ENCODE data around the gene PDLIM5. TPM values are rescaled to one million over a fixed set of nuclear protein-coding genes. Genes with fewer than 3 reads are reported as not detected.
"Not testable (repeated sequence)": the region's sequence is repeated elsewhere in the genome, so short reads cannot be mapped to it uniquely, and the experiment has no call there.

PDLIM5 gene
- total and polyA plus RNA-seq, 5 experiments from 2014 or later, result 29.1 to 46.3 (median 33.6) TPM

DNA sequence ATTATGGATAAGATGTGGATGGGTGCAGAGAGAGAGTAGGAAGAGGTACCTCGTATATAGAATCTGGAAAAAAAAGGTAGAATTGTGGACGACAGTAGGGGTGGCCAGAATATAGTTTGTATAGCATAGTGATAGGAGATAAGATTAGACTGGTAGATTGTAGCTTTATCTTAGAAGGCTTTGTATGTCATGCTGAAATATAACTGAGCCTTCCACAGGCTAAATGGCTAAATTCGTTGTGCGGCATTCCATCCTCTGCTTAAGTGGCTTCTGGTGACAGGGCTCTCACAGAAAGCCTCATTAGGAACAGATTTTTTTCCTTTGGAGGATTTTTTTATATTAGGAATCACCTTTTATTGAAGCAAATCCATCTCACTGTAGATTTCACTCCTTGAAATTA lies 163.7 kb downstream of the PDLIM5 start:
- H3K27me3 Mint-ChIP-seq, result no peaks in the 10 kb centered on the region
- DNase-seq, result no peak
- H3K36me3 Mint-ChIP-seq, result peaks cover 0 to 25% (median 10%) of the 10 kb centered on the region in 3 donors
- H3K27ac Mint-ChIP-seq, result peak overlapping the region in 1 of 10 donors; percentile 22
- H3K9me3 Mint-ChIP-seq, result no peaks in the 10 kb centered on the region
- POLR2A ChIA-PET, result no interaction called here
- peaks cover 3 to 8% (median 7%) of the 10 kb centered on the region in 4 donors for H3K4me1 Mint-ChIP-seq
- no peak overlapping the region for H3K4me3 Mint-ChIP-seq
- no peak for ATAC-seq

DNA sequence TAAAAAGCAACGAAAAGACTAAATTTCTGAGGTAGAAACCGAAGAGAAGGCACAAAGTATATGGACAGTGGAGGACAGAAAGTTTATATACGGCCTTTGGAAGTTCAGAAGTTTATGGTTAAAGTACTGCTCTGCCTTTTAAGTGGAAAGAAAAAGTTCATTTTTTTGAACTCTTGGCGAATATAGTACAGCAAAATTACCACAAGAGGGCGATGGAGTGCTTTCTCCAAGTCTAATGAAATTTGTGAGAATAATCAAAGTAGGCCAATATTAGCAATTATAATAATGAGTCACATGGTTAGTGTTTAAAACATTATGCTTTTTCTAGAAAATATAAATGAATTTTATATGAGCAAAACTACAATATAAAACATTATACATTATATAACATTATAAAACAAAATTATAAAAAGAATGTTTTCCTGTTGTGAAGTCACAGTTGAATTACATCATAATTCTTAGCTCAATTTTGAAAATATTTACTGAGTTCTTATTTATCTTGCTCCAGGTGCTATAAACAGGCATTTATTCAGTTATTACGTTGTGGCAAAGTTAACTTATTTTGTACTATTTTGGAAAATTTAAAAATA lies 169.8 kb downstream of the PDLIM5 start:
- no peak overlapping the region for H3K4me3 Mint-ChIP-seq
- H3K36me3 Mint-ChIP-seq, result peaks cover 0 to 38% (median 14%) of the 10 kb centered on the region in 3 donors
- H3K9me3 Mint-ChIP-seq, result no peaks in the 10 kb centered on the region
- peak overlapping the region in 1 of 10 donors; percentile 71 for H3K27ac Mint-ChIP-seq
- DNase-seq (peak in 5 of 10 donors; percentile 3 to 32 (median 25)), ATAC-seq (no peak)
- no peaks in the 10 kb centered on the region for H3K27me3 Mint-ChIP-seq
- H3K4me1 Mint-ChIP-seq, result no peaks in the 10 kb centered on the region
- POLR2A ChIA-PET, result no interaction called here

DNA sequence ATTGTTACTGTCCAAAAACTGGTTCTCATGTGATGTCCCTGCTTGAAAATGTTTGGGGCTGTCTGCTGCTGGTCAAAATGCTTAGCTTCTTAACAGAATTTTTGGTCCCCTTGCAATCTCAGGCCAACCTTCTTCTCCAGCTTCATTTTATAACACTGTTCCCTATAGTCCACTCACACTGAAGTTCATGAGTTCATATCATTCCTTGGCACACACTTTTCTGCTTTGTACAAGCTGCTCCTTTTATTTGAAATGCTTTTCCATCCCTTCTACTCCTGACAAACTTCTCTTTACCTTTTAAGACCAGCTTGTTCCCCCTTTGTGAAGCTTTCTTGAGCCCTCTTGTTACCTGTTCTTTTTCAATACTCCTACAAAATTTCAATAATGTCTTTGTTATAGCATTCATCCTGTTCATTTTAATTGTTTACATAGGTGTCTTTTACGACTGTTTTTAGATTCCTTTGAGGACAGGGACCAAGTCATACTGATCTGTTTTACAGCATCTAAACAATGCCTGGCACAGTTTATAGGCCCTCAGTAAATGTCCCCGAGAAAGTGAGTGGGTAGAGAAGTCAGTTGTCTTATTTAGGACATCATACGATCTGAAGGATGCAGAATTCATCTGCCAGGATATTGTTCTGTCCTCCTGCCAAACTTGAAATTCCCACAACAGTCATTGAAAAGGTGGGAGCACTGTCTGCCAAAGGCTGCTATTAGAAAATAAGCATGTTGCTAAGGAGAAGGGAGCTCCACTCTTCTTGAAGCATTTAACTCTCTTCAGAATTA lies 171.6 kb downstream of the PDLIM5 start:
- Mint-ChIP-seq H3K27me3 (no peaks in the 10 kb centered on the region), H3K9me3 (no peaks in the 10 kb centered on the region), H3K27ac (no peak overlapping the region), H3K4me3 (no peak overlapping the region), H3K36me3 (peaks cover 0 to 30% (median 12%) of the 10 kb centered on the region in 3 donors), H3K4me1 (no peaks in the 10 kb centered on the region)
- POLR2A ChIA-PET, result no interaction called here
- DNase-seq (no peak), ATAC-seq (no peak)

DNA sequence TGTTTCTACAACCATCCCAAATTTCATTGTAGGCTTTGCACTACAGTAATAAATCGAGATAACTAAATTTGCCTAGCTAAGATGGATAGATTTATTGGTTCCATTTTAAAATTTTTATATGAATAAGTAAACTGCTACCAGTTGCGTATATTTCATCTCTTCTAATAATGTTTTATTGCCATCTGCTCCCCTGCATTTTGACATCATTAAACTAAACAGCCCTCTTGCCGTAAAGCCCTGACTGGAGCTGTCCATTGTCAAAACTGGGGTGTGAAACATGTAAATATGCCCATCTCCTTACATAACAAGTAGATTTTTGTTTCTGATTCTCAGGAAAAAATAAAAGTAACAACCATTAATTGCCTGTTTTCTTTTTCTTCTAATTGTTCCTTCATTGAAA lies 175.2 kb downstream of the PDLIM5 start:
- no peaks in the 10 kb centered on the region for H3K27me3 Mint-ChIP-seq
- ATAC-seq (no peak), DNase-seq (no peak)
- no peak overlapping the region for H3K4me3 Mint-ChIP-seq
- H3K9me3 Mint-ChIP-seq, result no peaks in the 10 kb centered on the region
- peaks cover 0 to 17% (median 14%) of the 10 kb centered on the region in 3 donors for H3K36me3 Mint-ChIP-seq
- POLR2A ChIA-PET, result no interaction called here
- no peaks in the 10 kb centered on the region for H3K4me1 Mint-ChIP-seq
- H3K27ac Mint-ChIP-seq, result no peak overlapping the region

DNA sequence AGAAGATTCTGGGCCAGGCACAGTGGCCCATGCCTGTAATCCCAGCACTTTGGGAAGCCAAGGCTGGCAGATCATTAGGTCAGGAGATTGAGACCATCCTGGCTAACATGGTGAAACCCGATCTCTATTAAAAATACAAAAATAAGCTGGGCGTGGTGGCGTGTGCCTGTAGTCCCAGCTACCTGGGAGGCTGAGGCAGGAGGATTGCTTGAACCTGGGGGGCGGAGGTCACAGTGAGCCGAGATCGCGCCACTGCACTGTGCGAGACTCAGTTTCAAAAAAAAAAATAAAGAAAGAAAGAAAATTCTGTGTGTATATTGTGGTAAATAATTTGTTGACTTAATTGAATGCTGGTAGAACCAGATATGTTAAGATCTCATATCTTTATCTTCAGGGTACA lies 177.3 kb downstream of the PDLIM5 start:
- H3K4me3 Mint-ChIP-seq, DNase-seq, ATAC-seq, H3K9me3 Mint-ChIP-seq, H3K27ac Mint-ChIP-seq, H3K27me3 Mint-ChIP-seq, POLR2A ChIA-PET, H3K4me1 Mint-ChIP-seq: not testable (repeated sequence)
- peaks cover 0 to 18% (median 12%) of the 10 kb centered on the region in 3 donors for H3K36me3 Mint-ChIP-seq

DNA sequence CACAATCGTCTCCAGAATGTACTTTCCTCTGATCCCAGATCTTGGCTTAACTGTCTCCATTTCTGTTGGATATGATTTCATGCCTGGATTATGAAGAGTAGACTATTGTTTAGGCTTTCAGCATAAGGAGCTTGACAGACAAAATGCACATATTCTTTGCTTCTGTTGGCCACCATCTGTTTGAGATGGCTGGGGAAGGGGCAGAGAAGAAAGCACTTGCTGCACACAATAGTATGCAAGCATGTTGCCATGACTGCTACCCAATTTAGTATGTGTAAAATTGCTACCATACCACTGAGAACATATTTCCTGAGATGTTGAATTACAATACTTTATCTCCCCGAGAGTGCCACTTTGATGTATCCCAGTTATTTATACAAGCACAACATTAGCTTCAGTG lies 178.1 kb downstream of the PDLIM5 start:
- Mint-ChIP-seq H3K36me3 (peaks cover 0 to 13% (median 8%) of the 10 kb centered on the region in 3 donors), H3K27me3 (no peaks in the 10 kb centered on the region), H3K27ac (no peak overlapping the region), H3K9me3 (no peaks in the 10 kb centered on the region), H3K4me3 (no peak overlapping the region), H3K4me1 (no peaks in the 10 kb centered on the region)
- POLR2A ChIA-PET, result no interaction called here
- DNase-seq, result no peak
- no peak for ATAC-seq

DNA sequence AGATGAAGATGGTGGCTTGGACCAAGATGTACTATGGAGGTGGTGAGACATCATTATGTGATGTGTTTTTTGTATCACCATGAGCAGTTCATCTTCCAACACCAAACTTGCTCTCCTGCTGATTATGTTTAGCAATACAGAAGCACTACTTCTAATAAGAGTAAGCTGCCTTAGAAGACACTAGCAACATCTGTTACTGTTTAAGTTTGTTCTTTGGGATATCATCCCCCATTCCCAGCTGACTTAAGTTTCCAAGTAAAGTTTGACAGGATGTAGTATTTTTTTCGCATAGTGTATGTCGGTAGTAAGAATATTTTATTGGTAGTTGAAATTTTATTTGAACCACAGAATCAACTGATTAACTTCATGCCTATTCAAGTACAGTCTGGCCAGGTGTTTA lies 182.5 kb downstream of the PDLIM5 start:
- ATAC-seq (no peak), DNase-seq (no peak)
- Mint-ChIP-seq H3K9me3 (no peaks in the 10 kb centered on the region), H3K4me3 (no peak overlapping the region), H3K27me3 (no peaks in the 10 kb centered on the region), H3K27ac (no peak overlapping the region), H3K4me1 (no peaks in the 10 kb centered on the region), H3K36me3 (peaks cover 0 to 15% (median 10%) of the 10 kb centered on the region in 3 donors)
- POLR2A ChIA-PET, result no interaction called here

DNA sequence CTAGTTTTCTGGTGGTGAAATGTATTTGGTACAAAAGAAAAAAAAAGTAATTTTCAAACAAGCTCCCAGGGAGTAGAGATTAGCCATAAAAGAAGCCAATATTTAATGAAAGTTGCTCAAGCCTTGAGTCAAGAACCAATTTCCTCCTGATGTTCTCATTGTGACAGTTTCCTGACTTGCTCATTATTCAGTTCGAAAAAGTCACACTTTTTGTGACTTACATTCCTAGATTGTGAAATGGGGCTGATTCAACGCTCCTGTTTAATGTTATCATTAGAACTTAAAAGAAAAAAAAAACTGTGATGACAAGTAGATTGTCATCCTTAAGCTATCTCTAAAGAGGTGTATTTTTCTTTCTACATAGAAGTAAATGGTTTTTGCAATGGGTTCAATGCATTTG lies 183.4 kb downstream of the PDLIM5 start:
- H3K4me3 Mint-ChIP-seq, result no peak overlapping the region
- DNase-seq (no peak), ATAC-seq (no peak)
- POLR2A ChIA-PET, result no interaction called here
- peaks cover 0 to 11% (median 10%) of the 10 kb centered on the region in 3 donors for H3K36me3 Mint-ChIP-seq
- H3K4me1 Mint-ChIP-seq, result no peaks in the 10 kb centered on the region
- H3K27ac Mint-ChIP-seq, result no peak overlapping the region
- H3K27me3 Mint-ChIP-seq, result no peaks in the 10 kb centered on the region
- H3K9me3 Mint-ChIP-seq, result no peaks in the 10 kb centered on the region

DNA sequence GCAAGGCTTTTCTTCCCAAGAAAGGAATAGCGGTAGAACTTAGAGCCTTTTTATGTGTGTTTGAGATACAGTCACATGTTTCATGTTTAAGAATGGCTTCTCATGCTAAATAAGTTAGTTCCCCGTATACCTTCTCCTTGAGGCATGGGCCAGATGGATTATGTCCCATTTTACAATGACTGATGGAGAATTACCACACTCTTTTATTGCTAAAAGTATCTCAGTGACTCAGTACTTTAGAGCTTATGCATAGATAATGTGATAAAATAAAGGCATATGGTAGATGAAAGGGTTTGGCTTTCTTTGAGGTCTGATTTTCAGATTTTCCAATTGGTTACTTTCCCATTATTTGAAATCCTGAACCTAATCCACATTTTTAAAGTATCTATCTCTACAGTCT lies 184.3 kb downstream of the PDLIM5 start:
- no peak overlapping the region for H3K4me3 Mint-ChIP-seq
- no peaks in the 10 kb centered on the region for H3K9me3 Mint-ChIP-seq
- H3K36me3 Mint-ChIP-seq, result peaks cover 0 to 14% (median 14%) of the 10 kb centered on the region in 3 donors
- H3K4me1 Mint-ChIP-seq, result no peaks in the 10 kb centered on the region
- no peaks in the 10 kb centered on the region for H3K27me3 Mint-ChIP-seq
- DNase-seq (no peak), ATAC-seq (no peak)
- H3K27ac Mint-ChIP-seq, result no peak overlapping the region
- POLR2A ChIA-PET, result no interaction called here

DNA sequence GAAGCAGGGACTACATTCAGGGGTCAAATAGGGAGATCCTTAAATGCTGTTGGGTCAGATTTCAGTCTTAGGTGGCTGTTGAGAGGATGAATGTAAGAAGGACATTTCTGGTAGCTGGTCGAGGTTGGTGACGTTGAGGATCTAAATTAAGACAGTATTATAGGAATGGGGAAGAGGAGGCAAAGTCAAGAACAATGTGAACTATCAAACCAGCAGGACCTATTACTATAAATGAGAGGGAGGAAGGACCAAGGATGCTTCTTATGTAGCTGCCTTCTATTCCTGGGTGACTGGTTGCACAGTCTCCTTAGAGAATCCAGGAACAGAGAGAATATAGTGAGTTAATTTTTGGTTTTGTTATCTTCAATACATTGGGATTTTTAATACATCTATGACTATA lies 187.6 kb downstream of the PDLIM5 start:
- DNase-seq (no peak), ATAC-seq (no peak)
- H3K4me1 Mint-ChIP-seq, result no peaks in the 10 kb centered on the region
- no peak overlapping the region for H3K4me3 Mint-ChIP-seq
- H3K9me3 Mint-ChIP-seq, result no peaks in the 10 kb centered on the region
- no peaks in the 10 kb centered on the region for H3K27me3 Mint-ChIP-seq
- H3K27ac Mint-ChIP-seq, result no peak overlapping the region
- H3K36me3 Mint-ChIP-seq, result peaks cover 0 to 31% (median 27%) of the 10 kb centered on the region in 3 donors
- POLR2A ChIA-PET, result no interaction called here

DNA sequence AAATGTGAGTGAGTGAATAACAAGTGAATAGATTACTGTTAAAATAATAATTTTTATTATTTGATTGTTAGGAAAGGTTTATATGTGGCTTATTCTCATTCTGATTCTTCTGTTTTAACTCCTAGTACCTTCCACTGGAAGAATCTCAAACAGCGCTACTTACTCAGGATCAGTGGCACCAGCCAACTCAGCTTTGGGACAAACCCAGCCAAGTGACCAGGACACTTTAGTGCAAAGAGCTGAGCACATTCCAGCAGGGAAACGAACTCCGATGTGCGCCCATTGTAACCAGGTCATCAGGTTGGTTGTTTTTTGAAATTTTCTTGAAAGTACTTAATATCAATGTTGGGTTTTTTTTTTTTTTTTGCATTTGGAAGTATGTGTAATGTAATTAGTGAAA lies 188.4 kb downstream of the PDLIM5 start:
- POLR2A ChIA-PET, result no interaction called here
- no peak overlapping the region for H3K27ac Mint-ChIP-seq
- ATAC-seq, result no peak

DNA sequence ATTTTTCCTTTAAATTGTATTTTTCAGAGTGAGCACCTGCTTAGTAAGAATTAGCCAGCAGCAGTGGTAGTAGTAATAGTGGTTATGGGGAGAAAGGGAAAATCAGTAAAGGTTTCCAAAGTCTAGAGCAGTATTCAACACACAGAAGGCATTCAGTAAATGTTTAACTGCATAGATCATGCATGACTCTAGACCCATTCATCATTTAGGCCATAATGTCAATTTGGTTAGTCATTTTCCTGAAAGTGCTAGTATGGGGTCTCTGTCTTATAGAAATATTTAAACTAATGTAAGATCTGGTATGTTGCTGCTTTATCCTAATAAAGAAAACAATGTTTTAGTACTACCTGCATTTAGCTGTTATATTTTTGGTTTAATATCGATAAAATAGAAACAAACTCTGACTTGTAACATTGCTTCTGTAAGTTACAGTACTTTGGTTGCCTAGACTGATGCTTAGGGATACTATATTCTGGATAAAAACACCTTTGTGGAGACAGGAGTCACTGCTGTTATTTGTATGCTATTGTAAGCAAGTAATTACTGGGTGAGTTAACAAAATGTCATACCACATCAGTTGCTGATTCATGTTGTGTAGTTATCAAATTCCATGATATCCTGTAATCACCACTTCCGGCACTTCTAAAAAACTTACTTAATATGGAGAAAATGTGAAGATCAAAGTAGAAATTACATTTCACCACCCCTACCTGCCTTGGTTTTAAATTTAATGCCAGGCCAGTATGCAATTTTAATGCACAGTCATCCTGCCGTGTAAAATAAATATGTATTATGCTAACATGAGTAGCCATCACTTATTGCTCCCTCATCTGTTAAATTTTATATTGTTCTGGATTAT lies 190.2 kb downstream of the PDLIM5 start:
- DNase-seq, result no peak
- Mint-ChIP-seq H3K4me1 (no peaks in the 10 kb centered on the region), H3K9me3 (no peaks in the 10 kb centered on the region), H3K27me3 (no peaks in the 10 kb centered on the region), H3K27ac (peak overlapping the region in 1 of 10 donors; percentile 20), H3K4me3 (no peak overlapping the region), H3K36me3 (peaks cover 14 to 43% (median 43%) of the 10 kb centered on the region in 3 donors)
- no peak for ATAC-seq
- POLR2A ChIA-PET, result no interaction called here

More for the DNA sequence above, 188.4 kb downstream of the PDLIM5 start:
- no peak overlapping the region for H3K4me3 Mint-ChIP-seq
- peaks cover 3 to 35% (median 34%) of the 10 kb centered on the region in 3 donors for H3K36me3 Mint-ChIP-seq
- H3K4me1 Mint-ChIP-seq, result no peaks in the 10 kb centered on the region
- H3K27me3 Mint-ChIP-seq, result no peaks in the 10 kb centered on the region
- H3K9me3 Mint-ChIP-seq, result no peaks in the 10 kb centered on the region
- DNase-seq, result no peak

DNA sequence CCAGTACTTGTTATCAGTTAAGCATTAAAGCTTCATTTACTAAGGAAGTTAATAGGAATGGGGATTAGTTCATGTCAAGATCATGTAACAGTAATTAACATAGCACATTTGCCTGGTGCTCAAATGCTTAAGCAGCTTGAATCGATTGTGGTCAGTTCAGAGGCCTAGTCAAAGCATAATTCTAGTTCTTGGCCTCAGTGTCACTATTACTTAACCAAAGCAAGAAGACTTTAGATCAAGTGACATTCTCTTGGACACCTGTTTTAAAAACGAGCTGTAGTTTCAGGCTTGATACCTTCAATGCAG lies 190.8 kb downstream of the PDLIM5 start:
- DNase-seq (no peak), ATAC-seq (no peak)
- no peak overlapping the region for H3K27ac Mint-ChIP-seq
- peaks cover 14 to 44% (median 44%) of the 10 kb centered on the region in 3 donors for H3K36me3 Mint-ChIP-seq
- H3K27me3 Mint-ChIP-seq, result no peaks in the 10 kb centered on the region
- POLR2A ChIA-PET, result no interaction called here
- H3K4me3 Mint-ChIP-seq, result no peak overlapping the region
- no peaks in the 10 kb centered on the region for H3K4me1 Mint-ChIP-seq
- no peaks in the 10 kb centered on the region for H3K9me3 Mint-ChIP-seq
